ENCODE data around the gene EEFSEC. TPM values are rescaled to one million over a fixed set of nuclear protein-coding genes. Genes with fewer than 3 reads are reported as not detected.

Gene EEFSEC
- total RNA-seq, 4 donors from 2014 or later, result 11.7 to 23.0 (median 14.9) TPM

- DNase-seq (ENCODE audit: low spot score), result no peak
- ATAC-seq (ENCODE audit: low FRiP score), result no peak
- TF ChIP-seq, protein P1, sequence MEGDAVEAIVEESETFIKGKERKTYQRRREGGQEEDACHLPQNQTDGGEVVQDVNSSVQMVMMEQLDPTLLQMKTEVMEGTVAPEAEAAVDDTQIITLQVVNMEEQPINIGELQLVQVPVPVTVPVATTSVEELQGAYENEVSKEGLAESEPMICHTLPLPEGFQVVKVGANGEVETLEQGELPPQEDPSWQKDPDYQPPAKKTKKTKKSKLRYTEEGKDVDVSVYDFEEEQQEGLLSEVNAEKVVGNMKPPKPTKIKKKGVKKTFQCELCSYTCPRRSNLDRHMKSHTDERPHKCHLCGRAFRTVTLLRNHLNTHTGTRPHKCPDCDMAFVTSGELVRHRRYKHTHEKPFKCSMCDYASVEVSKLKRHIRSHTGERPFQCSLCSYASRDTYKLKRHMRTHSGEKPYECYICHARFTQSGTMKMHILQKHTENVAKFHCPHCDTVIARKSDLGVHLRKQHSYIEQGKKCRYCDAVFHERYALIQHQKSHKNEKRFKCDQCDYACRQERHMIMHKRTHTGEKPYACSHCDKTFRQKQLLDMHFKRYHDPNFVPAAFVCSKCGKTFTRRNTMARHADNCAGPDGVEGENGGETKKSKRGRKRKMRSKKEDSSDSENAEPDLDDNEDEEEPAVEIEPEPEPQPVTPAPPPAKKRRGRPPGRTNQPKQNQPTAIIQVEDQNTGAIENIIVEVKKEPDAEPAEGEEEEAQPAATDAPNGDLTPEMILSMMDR (IDR thresholded peaks at IDR 0.05), result no peak
These were observed 122.2 kb downstream of the EEFSEC start for GRCh38 chr3:128275316-128276145.

DNA sequence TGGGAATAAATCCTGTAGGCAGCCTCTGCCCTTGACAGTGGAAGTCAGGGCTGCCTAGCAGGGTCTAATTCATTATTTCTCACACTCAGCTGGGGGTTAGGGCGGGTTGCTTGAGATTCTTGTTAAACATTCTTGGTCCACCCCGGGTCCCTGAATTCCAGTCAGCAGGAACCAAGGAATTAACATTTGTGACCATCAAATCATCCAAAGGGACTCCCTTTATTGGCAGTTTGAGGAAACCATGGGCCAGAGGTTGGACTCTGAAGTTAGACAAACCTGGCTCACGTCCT lies 122.8 kb downstream of the EEFSEC start:
- DNase-seq (ENCODE audit: low spot score), result no peak
- TF ChIP-seq, protein P1 (IDR thresholded peaks at IDR 0.05), result no peak

GRCh38 chr3:128276577-128277183 lies 123.4 kb downstream of the EEFSEC start:
- ATAC-seq (ENCODE audit: low FRiP score) (no peak), DNase-seq (ENCODE audit: low spot score) (no peak)
- TF ChIP-seq, protein P1 (IDR thresholded peaks at IDR 0.05), result no peak

More for the DNA sequence above, 122.8 kb downstream of the EEFSEC start:
- ATAC-seq (ENCODE audit: low FRiP score), result no peak

DNA sequence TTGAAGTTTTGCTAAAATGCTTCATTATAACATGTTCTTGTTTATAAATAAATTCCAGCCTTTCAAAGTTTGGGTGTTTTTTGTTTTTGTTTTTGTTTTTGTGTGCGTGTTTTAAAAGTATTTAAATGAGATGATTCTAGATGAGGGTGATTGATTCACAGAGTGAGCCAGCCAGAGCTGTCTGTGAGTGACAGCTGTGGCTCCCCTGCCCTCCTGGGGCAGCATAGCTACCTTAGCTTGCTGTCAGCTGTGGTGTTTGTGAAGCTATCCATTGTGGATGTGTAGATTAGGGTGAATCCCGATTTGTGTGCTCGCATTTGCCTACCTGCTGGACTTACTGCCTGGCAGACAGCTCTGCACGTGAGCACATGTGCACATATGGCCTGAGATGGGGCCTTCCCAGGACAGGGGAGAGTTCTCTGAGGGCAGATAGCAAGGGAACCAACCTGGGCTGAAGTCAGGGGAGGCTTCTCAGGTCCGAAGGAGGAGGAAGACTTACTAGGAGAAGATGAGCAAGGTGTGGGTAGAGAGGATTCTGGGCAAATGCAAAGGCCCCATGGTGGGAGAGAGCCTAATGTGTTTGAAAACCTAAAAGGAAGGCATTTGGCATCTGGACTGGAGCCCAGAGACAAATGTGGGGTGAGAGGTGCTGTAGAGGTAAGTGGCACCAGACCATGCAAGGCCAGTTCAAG lies 124.2 kb downstream of the EEFSEC start:
- ATAC-seq (ENCODE audit: low FRiP score) (no peak), DNase-seq (ENCODE audit: low spot score) (no peak)

DNA sequence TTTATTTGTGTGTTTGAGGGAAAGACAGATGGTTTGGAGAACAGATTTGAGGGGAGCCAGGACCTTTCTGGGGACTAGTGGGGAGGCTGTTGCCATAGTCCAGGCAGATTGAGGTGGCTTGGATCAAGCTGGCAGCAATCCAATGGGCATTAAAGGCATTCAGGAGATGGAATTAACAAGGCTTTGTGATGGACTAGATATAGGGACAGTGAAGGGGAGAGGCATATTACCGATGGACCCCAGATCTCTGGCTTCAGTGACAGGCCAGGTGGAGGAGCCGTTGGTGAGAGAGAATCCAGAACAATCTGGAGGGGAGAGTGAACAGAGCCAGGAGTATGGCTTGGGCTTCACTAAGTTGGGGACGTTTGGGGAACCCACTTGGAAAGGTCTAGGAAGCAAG lies 124.8 kb downstream of the EEFSEC start:
- ATAC-seq (ENCODE audit: low FRiP score), result no peak
- TF ChIP-seq, protein P1 (IDR thresholded peaks at IDR 0.05), result no peak
- no peak for DNase-seq (ENCODE audit: low spot score)

More for the DNA sequence above, 124.2 kb downstream of the EEFSEC start:
- TF ChIP-seq, protein P1 (IDR thresholded peaks at IDR 0.05), result no peak

- TF ChIP-seq, protein P1 (IDR thresholded peaks at IDR 0.05), result no peak
- DNase-seq (ENCODE audit: low spot score) (no peak), ATAC-seq (ENCODE audit: low FRiP score) (peak; percentile 54)
These were observed 125.7 kb downstream of the EEFSEC start for GRCh38 chr3:128278761-128279600.
